Karpas-422 (cell line): ENCODE data around the gene PTPRD. TPM values are rescaled to one million over a fixed set of nuclear protein-coding genes. Genes with fewer than 3 reads are reported as not detected.

ENCODE experiments used
- DNase-seq: peaks from one replicate; pipeline ENCODE4 v3.0.0-alpha.2; 2015
- H2AFZ ChIP-seq: fragments of 200-600 bp; sonication (generic); 2 replicates; pipeline ENCODE4 v1.6.1; 2014; ENCODE audit warnings: antibody characterized with exemption, low read length, mixed read lengths
- H3K27ac ChIP-seq: fragments of 200-600 bp; sonication (generic); 2 replicates; pipeline ENCODE4 v1.5.1; 2014; ENCODE audit warnings: mild to moderate bottlenecking, low read length, moderate library complexity
- H3K27me3 ChIP-seq: fragments of 200-600 bp; sonication (generic); 2 replicates; pipeline ENCODE4 v1.6.1; 2014; ENCODE audit warnings: low read length, mixed read lengths
- H3K36me3 ChIP-seq: fragments of 200-600 bp; sonication (generic); 2 replicates; pipeline ENCODE4 v1.6.1; 2014; ENCODE audit warnings: low read length, mixed read lengths; ENCODE audit not compliant: insufficient read depth
- H3K4me1 ChIP-seq: fragments of 200-600 bp; sonication (generic); 2 replicates; pipeline ENCODE4 v1.6.1; 2014; ENCODE audit warnings: mild to moderate bottlenecking, low read length, mixed read lengths
- H3K4me2 ChIP-seq: fragments of 200-600 bp; sonication (generic); 2 replicates; pipeline ENCODE4 v1.6.1; 2014; ENCODE audit warnings: low read length, low read depth, mild to moderate bottlenecking; ENCODE audit not compliant: poor library complexity, severe bottlenecking
- H3K4me3 ChIP-seq: fragments of 200-600 bp; sonication (generic); 2 replicates; pipeline ENCODE4 v1.5.1; 2014; ENCODE audit warnings: mild to moderate bottlenecking, antibody characterized with exemption, low read length, mixed read lengths
- H3K79me2 ChIP-seq: fragments of 200-600 bp; sonication (generic); 2 replicates; pipeline ENCODE4 v1.6.1; 2014; ENCODE audit warnings: mild to moderate bottlenecking, low read length, mixed read lengths
- H3K9ac ChIP-seq: fragments of 200-600 bp; sonication (generic); 2 replicates; pipeline ENCODE4 v1.6.0; 2014; ENCODE audit warnings: low read length
- H3K9me2 ChIP-seq: fragments of 200-600 bp; sonication (generic), shearing (Covaris generic); replicated peaks from 2 replicates; pipeline ENCODE4 v1.6.0; 2014; ENCODE audit warnings: mild to moderate bottlenecking, low read length, moderate library complexity; ENCODE audit not compliant: insufficient read depth
- H3K9me3 ChIP-seq: fragments of 300-700, 200-600 bp; sonication (generic); 2 replicates; pipeline ENCODE4 v1.6.1; 2014; ENCODE audit warnings: low read length, mixed read lengths
- H4K20me1 ChIP-seq: fragments of 200-600 bp; sonication (generic); 2 replicates; pipeline ENCODE4 v1.6.1; 2014; ENCODE audit warnings: mild to moderate bottlenecking, antibody characterized with exemption, low read length, low read depth; ENCODE audit not compliant: insufficient read depth
- total RNA-seq: library from RNA; depleted of rRNA; stranded (reverse); fragments of >200 nt; shearing (Covaris generic); gene quantifications from 2 replicates; pipeline ENCODE4 v1.2.3, GENCODE V29; 2014; ENCODE audit warnings: low replicate concordance

The PTPRD gene
- total RNA-seq, 1 experiment from 2014 or later, result 0.63 TPM

- no peaks in the 10 kb centered on the region for H3K36me3 ChIP-seq
- H3K79me2 ChIP-seq, result no peaks in the 10 kb centered on the region
- H3K27ac ChIP-seq, result no peak overlapping the region
These were observed 508.0 kb downstream of the PTPRD start for GRCh38 chr9:10104774-10105173.

GRCh38 chr9:10095208-10095607 lies 517.6 kb downstream of the PTPRD start:
- no peak overlapping the region for H3K4me2 ChIP-seq
- H3K79me2 ChIP-seq, result no peaks in the 10 kb centered on the region
- no peak overlapping the region for H3K4me3 ChIP-seq
- H3K4me1 ChIP-seq, result no peaks in the 10 kb centered on the region
- H3K9me3 ChIP-seq, result peaks cover 21% of the 10 kb centered on the region
- H3K27ac ChIP-seq, result no peak overlapping the region
- no peaks in the 10 kb centered on the region; the same call in 1 of the 2 replicates for H3K9me2 ChIP-seq
- no peaks in the 10 kb centered on the region; the same call in 1 of the 2 replicates for H3K36me3 ChIP-seq
- no peak for DNase-seq
- H2AFZ ChIP-seq, result no peak overlapping the region
- no peak overlapping the region for H3K9ac ChIP-seq
- no peaks in the 10 kb centered on the region for H4K20me1 ChIP-seq
- no peaks in the 10 kb centered on the region for H3K27me3 ChIP-seq

More at GRCh38 chr9:10104774-10105173, 508.0 kb downstream of the PTPRD start:
- Histone ChIP-seq H3K9me2 (no peaks in the 10 kb centered on the region), H3K4me3 (no peak overlapping the region), H4K20me1 (no peaks in the 10 kb centered on the region), H3K4me1 (no peaks in the 10 kb centered on the region), H3K9ac (no peak overlapping the region), H3K27me3 (no peaks in the 10 kb centered on the region), H2AFZ (no peak overlapping the region), H3K9me3 (peaks cover 22% of the 10 kb centered on the region), H3K4me2 (no peak overlapping the region)
- DNase-seq, result no peak

- Histone ChIP-seq H3K27me3 (no peaks in the 10 kb centered on the region), H4K20me1 (no peaks in the 10 kb centered on the region), H3K4me1 (no peaks in the 10 kb centered on the region), H3K27ac (no peak overlapping the region), H3K4me2 (no peak overlapping the region), H3K9ac (no peak overlapping the region), H3K9me2 (no peaks in the 10 kb centered on the region; the same call in 1 of the 2 replicates), H3K9me3 (peaks cover 22% of the 10 kb centered on the region), H3K36me3 (no peaks in the 10 kb centered on the region; the same call in 1 of the 2 replicates), H2AFZ (no peak overlapping the region), H3K4me3 (no peak overlapping the region), H3K79me2 (no peaks in the 10 kb centered on the region)
- DNase-seq, result no peak
These were observed 518.2 kb downstream of the PTPRD start for GRCh38 chr9:10094563-10094962.

GRCh38 chr9:10080012-10080411 lies 532.8 kb downstream of the PTPRD start:
- no peak for DNase-seq
- no peaks in the 10 kb centered on the region for H3K36me3 ChIP-seq

GRCh38 chr9:10079284-10079964 lies 533.4 kb downstream of the PTPRD start:
- no peaks in the 10 kb centered on the region for H4K20me1 ChIP-seq

More at GRCh38 chr9:10080012-10080411, 532.8 kb downstream of the PTPRD start:
- no peak overlapping the region for H2AFZ ChIP-seq
- no peaks in the 10 kb centered on the region for H3K79me2 ChIP-seq
- no peak overlapping the region for H3K9ac ChIP-seq
- no peaks in the 10 kb centered on the region for H3K9me2 ChIP-seq
- no peak overlapping the region for H3K4me3 ChIP-seq
- H3K27me3 ChIP-seq, result no peaks in the 10 kb centered on the region
- H3K4me1 ChIP-seq, result no peaks in the 10 kb centered on the region
- no peaks in the 10 kb centered on the region for H4K20me1 ChIP-seq
- peaks cover 15% of the 10 kb centered on the region for H3K9me3 ChIP-seq
- no peak overlapping the region for H3K4me2 ChIP-seq
- H3K27ac ChIP-seq, result no peak overlapping the region

GRCh38 chr9:10071579-10071978 lies 541.2 kb downstream of the PTPRD start:
- Histone ChIP-seq H4K20me1 (no peaks in the 10 kb centered on the region), H3K9me3 (peaks cover 19% of the 10 kb centered on the region), H3K36me3 (no peaks in the 10 kb centered on the region), H3K4me3 (no peak overlapping the region), H3K9ac (no peak overlapping the region), H3K27ac (no peak overlapping the region), H3K4me1 (no peaks in the 10 kb centered on the region), H3K79me2 (no peaks in the 10 kb centered on the region), H3K9me2 (no peaks in the 10 kb centered on the region), H3K27me3 (no peaks in the 10 kb centered on the region), H3K4me2 (no peak overlapping the region), H2AFZ (no peak overlapping the region)
- no peak for DNase-seq

More at GRCh38 chr9:10079284-10079964, 533.4 kb downstream of the PTPRD start:
- DNase-seq, result no peak
- Histone ChIP-seq H3K27ac (no peak overlapping the region), H3K4me1 (no peaks in the 10 kb centered on the region), H2AFZ (no peak overlapping the region), H3K4me3 (no peak overlapping the region), H3K79me2 (no peaks in the 10 kb centered on the region), H3K27me3 (no peaks in the 10 kb centered on the region), H3K9ac (no peak overlapping the region), H3K9me2 (no peaks in the 10 kb centered on the region), H3K36me3 (no peaks in the 10 kb centered on the region), H3K4me2 (no peak overlapping the region), H3K9me3 (peaks cover 20% of the 10 kb centered on the region)

GRCh38 chr9:10062629-10063395 lies 550.0 kb downstream of the PTPRD start:
- no peak overlapping the region for H3K27ac ChIP-seq
- no peak overlapping the region for H3K4me3 ChIP-seq
- no peak overlapping the region for H3K9ac ChIP-seq
- no peak for DNase-seq
- no peaks in the 10 kb centered on the region for H3K4me1 ChIP-seq
- H3K9me2 ChIP-seq, result no peaks in the 10 kb centered on the region
- H2AFZ ChIP-seq, result no peak overlapping the region
- H4K20me1 ChIP-seq, result no peaks in the 10 kb centered on the region
- H3K79me2 ChIP-seq, result no peaks in the 10 kb centered on the region
- H3K27me3 ChIP-seq, result no peaks in the 10 kb centered on the region
- no peaks in the 10 kb centered on the region for H3K36me3 ChIP-seq
- peaks cover 4% of the 10 kb centered on the region for H3K9me3 ChIP-seq
- no peak overlapping the region for H3K4me2 ChIP-seq

GRCh38 chr9:10059044-10059443 lies 553.8 kb downstream of the PTPRD start:
- Histone ChIP-seq H4K20me1 (no peaks in the 10 kb centered on the region), H3K4me2 (no peak overlapping the region), H2AFZ (no peak overlapping the region), H3K36me3 (no peaks in the 10 kb centered on the region), H3K4me1 (no peaks in the 10 kb centered on the region), H3K9me2 (no peaks in the 10 kb centered on the region), H3K9me3 (no peaks in the 10 kb centered on the region), H3K27me3 (no peaks in the 10 kb centered on the region), H3K4me3 (no peak overlapping the region), H3K79me2 (no peaks in the 10 kb centered on the region), H3K9ac (no peak overlapping the region), H3K27ac (no peak overlapping the region)
- DNase-seq, result no peak
